Measurements from ENCODE around the gene WDFY2. TPM values are rescaled to one million over a fixed set of nuclear protein-coding genes. Genes with fewer than 3 reads are reported as not detected.

The WDFY2 gene
- total and polyA plus RNA-seq, 2 experiments from 2014 or later: 6.9 to 14.2 TPM

DNA sequence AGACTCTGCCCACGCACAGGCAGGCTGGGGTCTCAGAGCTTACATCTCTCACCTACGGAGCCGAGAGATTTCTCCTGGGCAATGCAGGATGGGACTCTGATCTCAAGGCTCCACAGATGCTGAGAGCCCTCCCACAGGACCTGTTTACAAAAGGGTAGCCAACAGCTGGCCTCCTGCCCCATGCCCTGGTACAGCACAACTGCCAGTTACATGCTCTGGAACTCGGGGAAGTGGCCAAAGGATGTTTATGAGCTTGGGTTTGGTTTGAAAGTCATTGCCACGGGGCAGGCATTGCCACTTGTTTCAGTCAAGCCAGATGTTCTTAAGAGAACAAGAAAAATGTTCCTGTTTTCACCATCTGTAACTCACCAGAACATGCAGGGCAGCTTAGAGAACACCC lies 216.2 kb downstream of the WDFY2 start:
- H3K79me2 ChIP-seq (ENCODE audit: insufficient read depth): no peaks in the 10 kb centered on the region
- no peaks in the 10 kb centered on the region for H3K27me3 ChIP-seq (replicated peaks; ENCODE audit: insufficient read depth)
- TF ChIP-seq EZH2 (IDR thresholded peaks at IDR 0.05; ENCODE audit: insufficient read depth, poor library complexity, severe bottlenecking) (no peak), EZH2phosphoT487 (IDR thresholded peaks at IDR 0.05; ENCODE audit: insufficient read depth, low read depth) (no peak)
- H3F3A ChIP-seq (ENCODE audit: insufficient read depth): peaks cover 22% of the 10 kb centered on the region
- no peaks in the 10 kb centered on the region for H4K20me1 ChIP-seq (ENCODE audit: insufficient read depth)
- WGBS, 2 experiments (ENCODE audit: low coverage in 1 of 2, low lambda C conversion rate in 2 of 2, missing lambda C conversion rate in 2 of 2): 60 to 62% methylated on average over 5 of the region's 5 CpGs
- H3K27ac ChIP-seq: no peak overlapping the region
- H3K4me3 ChIP-seq: no peak overlapping the region
- H2AFZ ChIP-seq: no peak overlapping the region
- H3K4me1 ChIP-seq (ENCODE audit: insufficient read depth): peaks cover 17% of the 10 kb centered on the region
- no peak overlapping the region for H3K9ac ChIP-seq
- H3K36me3 ChIP-seq (ENCODE audit: low read depth): no peaks in the 10 kb centered on the region
- in situ Hi-C loops (cut with MboI): no loop called here
- no peaks in the 10 kb centered on the region for H3K9me2 ChIP-seq (ENCODE audit: insufficient read depth)
- H3K9me3 ChIP-seq (ENCODE audit: low read depth): no peaks in the 10 kb centered on the region
- H3K4me2 ChIP-seq (ENCODE audit: unreplicated experiment): no peak overlapping the region
- no peak for DNase-seq

DNA sequence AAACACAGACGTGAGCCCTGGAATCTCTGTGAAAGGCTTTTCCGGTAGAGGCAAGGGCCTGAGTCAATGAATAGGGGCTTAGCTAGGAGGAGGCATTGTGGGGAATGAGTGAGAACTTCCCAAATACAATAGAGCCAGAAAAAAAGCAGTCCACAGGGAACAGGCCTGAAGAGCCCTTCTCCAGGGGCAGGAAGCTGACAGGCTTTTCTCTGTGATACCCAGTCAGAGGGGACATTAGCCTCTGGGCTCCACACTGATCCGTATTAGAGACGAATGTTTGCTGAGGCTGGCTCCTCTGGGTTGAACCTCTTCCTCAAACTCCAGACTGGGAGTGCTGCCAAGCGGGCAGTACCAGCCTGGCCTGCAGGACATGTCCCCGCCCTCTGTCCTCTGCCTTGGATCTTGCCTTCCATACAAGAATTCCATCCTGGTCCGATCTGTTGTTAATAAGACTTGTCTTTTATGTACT lies 217.4 kb downstream of the WDFY2 start:
- no peaks in the 10 kb centered on the region for H3K9me3 ChIP-seq (ENCODE audit: low read depth)
- no peaks in the 10 kb centered on the region for H3K9me2 ChIP-seq (ENCODE audit: insufficient read depth)
- H4K20me1 ChIP-seq (ENCODE audit: insufficient read depth): no peaks in the 10 kb centered on the region
- H3K4me1 ChIP-seq (ENCODE audit: insufficient read depth): peaks cover 17% of the 10 kb centered on the region
- peaks cover 25% of the 10 kb centered on the region for H3F3A ChIP-seq (ENCODE audit: insufficient read depth)
- H3K36me3 ChIP-seq (ENCODE audit: low read depth): no peaks in the 10 kb centered on the region
- H2AFZ ChIP-seq: no peak overlapping the region
- H3K9ac ChIP-seq: 0 out of 2 replicates have a peak overlapping the region, but pooled peaks have one; percentile 3
- whole genome bisulfite sequencing, 2 experiments (ENCODE audit: low coverage in 1 of 2, low lambda C conversion rate in 2 of 2, missing lambda C conversion rate in 2 of 2): 37 to 38% methylated on average over 7 of the region's 7 CpGs
- peak overlapping the region; percentile 88 for H3K27ac ChIP-seq
- in situ Hi-C loops (cut with MboI): no loop called here
- no peak for TF ChIP-seq EZH2 (IDR thresholded peaks at IDR 0.05; ENCODE audit: insufficient read depth, poor library complexity, severe bottlenecking)
- no peak for TF ChIP-seq EZH2phosphoT487 (IDR thresholded peaks at IDR 0.05; ENCODE audit: insufficient read depth, low read depth)
- peak; percentile 36 for DNase-seq
- no peaks in the 10 kb centered on the region for H3K79me2 ChIP-seq (ENCODE audit: insufficient read depth)
- H3K27me3 ChIP-seq (replicated peaks; ENCODE audit: insufficient read depth): no peaks in the 10 kb centered on the region
- no peak overlapping the region for H3K4me2 ChIP-seq (ENCODE audit: unreplicated experiment)
- H3K4me3 ChIP-seq: no peak overlapping the region

DNA sequence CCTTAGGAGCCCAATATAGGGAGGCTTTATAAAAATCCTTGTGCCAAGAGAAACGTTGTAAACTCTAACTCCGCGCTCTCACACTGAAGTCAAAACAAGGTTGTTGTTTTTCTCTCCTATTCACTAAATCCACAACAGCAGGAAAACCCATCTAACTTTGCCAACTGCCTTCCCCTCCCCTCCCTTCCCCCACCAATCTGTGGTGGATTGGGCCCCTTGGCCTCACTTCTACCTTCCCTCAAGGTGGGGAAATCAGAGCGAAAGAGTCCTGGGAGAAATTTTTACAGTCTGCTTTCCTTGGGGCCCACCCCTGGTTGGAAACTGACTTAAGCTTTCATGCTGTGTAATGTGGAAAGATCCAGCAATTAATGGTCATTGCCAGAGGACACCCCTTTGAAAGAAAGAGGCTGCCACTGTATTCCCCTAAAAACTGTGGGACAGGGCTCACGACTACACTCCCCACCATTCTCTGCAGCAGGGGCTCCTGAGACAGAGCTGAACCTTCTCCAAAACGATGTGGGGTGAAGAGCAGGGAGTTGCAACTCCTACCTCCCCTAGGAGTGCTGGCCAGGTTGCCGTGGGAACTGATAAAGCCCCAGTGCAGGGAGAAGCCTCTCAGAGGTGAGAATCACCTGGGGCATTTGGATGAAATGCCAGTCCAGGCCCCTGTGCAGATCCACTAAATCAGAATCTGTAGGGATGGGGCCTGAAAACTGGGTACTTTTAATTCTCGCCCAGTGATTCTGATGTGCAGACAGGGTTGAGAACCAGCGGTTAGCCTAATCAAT lies 218.6 kb downstream of the WDFY2 start:
- TF ChIP-seq EZH2phosphoT487 (IDR thresholded peaks at IDR 0.05; ENCODE audit: insufficient read depth, low read depth) (no peak), EZH2 (IDR thresholded peaks at IDR 0.05; ENCODE audit: insufficient read depth, poor library complexity, severe bottlenecking) (no peak)
- Histone ChIP-seq H3K36me3 (ENCODE audit: low read depth) (no peaks in the 10 kb centered on the region), H3F3A (ENCODE audit: insufficient read depth) (peaks cover 25% of the 10 kb centered on the region), H3K4me3 (peak overlapping the region; percentile 85), H3K27ac (peak overlapping the region; percentile 88), H3K9me2 (ENCODE audit: insufficient read depth) (no peaks in the 10 kb centered on the region), H3K27me3 (replicated peaks; ENCODE audit: insufficient read depth) (no peaks in the 10 kb centered on the region), H3K9me3 (ENCODE audit: low read depth) (no peaks in the 10 kb centered on the region), H3K4me2 (ENCODE audit: unreplicated experiment) (peak overlapping the region; percentile 87), H4K20me1 (ENCODE audit: insufficient read depth) (no peaks in the 10 kb centered on the region), H3K4me1 (ENCODE audit: insufficient read depth) (peaks cover 17% of the 10 kb centered on the region), H3K9ac (peak overlapping the region; percentile 91), H2AFZ (peak overlapping the region; percentile 77), H3K79me2 (ENCODE audit: insufficient read depth) (no peaks in the 10 kb centered on the region)
- in situ Hi-C loops (cut with MboI): no loop called here
- 37 to 40% methylated on average over 9 of the region's 9 CpGs for WGBS, 2 experiments (ENCODE audit: low coverage in 1 of 2, low lambda C conversion rate in 2 of 2, missing lambda C conversion rate in 2 of 2)
- peak; percentile 26 for DNase-seq

DNA sequence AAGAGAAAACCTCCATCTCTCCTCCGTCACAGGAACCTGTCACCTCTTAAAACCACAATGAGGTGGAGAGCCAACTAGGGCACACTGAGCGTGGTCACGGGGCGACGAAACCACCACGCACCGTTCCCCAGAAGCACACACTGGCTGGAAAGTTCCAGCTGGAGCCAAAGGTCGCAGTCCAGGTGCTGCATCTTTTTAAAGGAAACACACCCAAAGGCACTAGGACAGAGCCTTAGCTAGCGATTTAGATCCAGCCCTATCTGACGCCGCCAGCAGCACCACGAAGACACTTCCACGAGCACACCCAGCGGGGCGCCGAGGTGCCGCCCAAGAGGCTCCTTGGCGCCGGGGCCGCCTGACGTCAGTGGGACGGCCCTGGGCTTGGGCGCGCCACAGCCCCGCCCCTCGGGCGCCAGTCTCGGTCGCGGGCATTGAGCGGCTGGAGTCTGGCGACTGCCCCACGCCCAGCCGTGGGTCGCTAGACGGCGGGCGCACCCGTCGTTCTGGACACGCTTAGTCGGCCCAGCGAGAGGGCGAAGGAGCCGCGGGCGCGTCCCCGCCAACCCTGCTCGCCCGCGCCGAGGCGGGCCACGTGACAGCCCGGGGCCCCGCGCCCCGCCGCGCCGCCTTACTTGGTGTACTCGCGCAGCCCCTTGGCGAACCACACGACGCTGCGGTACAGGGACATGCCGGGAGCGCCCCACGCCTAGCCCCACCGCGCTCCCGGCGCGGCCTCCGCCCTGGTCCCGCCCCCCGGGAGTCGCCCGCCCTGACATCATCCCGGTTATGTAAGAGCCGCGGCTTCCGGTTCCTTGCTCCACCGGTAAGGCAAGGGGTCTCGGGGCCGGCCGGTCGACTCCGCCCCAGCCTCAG lies 219.4 kb downstream of the WDFY2 start, which contains the start of gene DHRS12:
TSS of gene DHRS12 (minus strand) at position 742 of the 873 bp plus-strand sequence. CDS start 4,504 bp downstream, outside the sequence.
- H3K9ac ChIP-seq: peak within 1 kb of the TSS; percentile 91
- peak within 1 kb of the TSS; percentile 85 for H3K4me3 ChIP-seq
- peak; percentile 96 for DNase-seq
- no peaks in the 10 kb centered on the region for H3K27me3 ChIP-seq (replicated peaks; ENCODE audit: insufficient read depth)
- H3K4me2 ChIP-seq (ENCODE audit: unreplicated experiment): peak within 1 kb of the TSS; percentile 87
- peaks cover 25% of the 10 kb centered on the region for H3F3A ChIP-seq (ENCODE audit: insufficient read depth)
- H2AFZ ChIP-seq: peak within 1 kb of the TSS; percentile 77
- H3K9me2 ChIP-seq (ENCODE audit: insufficient read depth): no peaks in the 10 kb centered on the region
- in situ Hi-C loops (cut with MboI): no loop called here
- H3K4me1 ChIP-seq (ENCODE audit: insufficient read depth): peaks cover 17% of the 10 kb centered on the region
- TF ChIP-seq EZH2 (IDR thresholded peaks at IDR 0.05; ENCODE audit: insufficient read depth, poor library complexity, severe bottlenecking) (no peak), EZH2phosphoT487 (IDR thresholded peaks at IDR 0.05; ENCODE audit: insufficient read depth, low read depth) (no peak)
- no peaks in the 10 kb centered on the region for H4K20me1 ChIP-seq (ENCODE audit: insufficient read depth)
- no peaks in the 10 kb centered on the region for H3K9me3 ChIP-seq (ENCODE audit: low read depth)
- H3K27ac ChIP-seq: peak within 1 kb of the TSS; percentile 88
- 2% methylated on average over 63 to 74 of the region's 91 CpGs for WGBS, 2 experiments (ENCODE audit: low coverage in 1 of 2, low lambda C conversion rate in 2 of 2, missing lambda C conversion rate in 2 of 2)
- no peaks in the 10 kb centered on the region for H3K79me2 ChIP-seq (ENCODE audit: insufficient read depth)
- no peaks in the 10 kb centered on the region for H3K36me3 ChIP-seq (ENCODE audit: low read depth)

All from GM23248 (cell line).